HG02884 (cell line): Measurements from ENCODE around the gene LYRM2.

Experiments used
- ATAC-seq: cut with Tn5 transposase; IDR thresholded peaks from one replicate; pipeline ENCODE4 v1.9.1; 2021; ENCODE audit warnings: mild to moderate bottlenecking, moderate library complexity; ENCODE audit not compliant: unreplicated experiment

LYRM2 gene

GRCh38 chr6:89562093-89562973, 76.2 kb downstream of the LYRM2 start:
- no peak for ATAC-seq

GRCh38 chr6:89559487-89559886, 79.1 kb downstream of the LYRM2 start:
- no peak for ATAC-seq

GRCh38 chr6:89555806-89556205, 82.7 kb downstream of the LYRM2 start:
- no peak for ATAC-seq

- no peak for ATAC-seq
These were observed 83.5 kb downstream of the LYRM2 start for GRCh38 chr6:89555031-89555430.

- ATAC-seq = no peak
These were observed 84.4 kb downstream of the LYRM2 start for GRCh38 chr6:89554106-89554505.

GRCh38 chr6:89553431-89553830, 85.1 kb downstream of the LYRM2 start:
- no peak for ATAC-seq

GRCh38 chr6:89547281-89547680, 91.3 kb downstream of the LYRM2 start:
- ATAC-seq = no peak

- no peak for ATAC-seq
These were observed 95.7 kb downstream of the LYRM2 start for GRCh38 chr6:89542866-89543265.

- no peak for ATAC-seq
These were observed 96.3 kb downstream of the LYRM2 start for GRCh38 chr6:89542081-89542857.

GRCh38 chr6:89539779-89540178, 98.8 kb downstream of the LYRM2 start:
- no peak for ATAC-seq

GRCh38 chr6:89536231-89536630, 102.3 kb downstream of the LYRM2 start:
- no peak for ATAC-seq

- ATAC-seq = no peak
These were observed 107.6 kb downstream of the LYRM2 start for GRCh38 chr6:89530982-89531381.

GRCh38 chr6:89528866-89529265, 109.7 kb downstream of the LYRM2 start:
- no peak for ATAC-seq

- ATAC-seq = no peak
These were observed 110.9 kb downstream of the LYRM2 start for GRCh38 chr6:89527634-89528033.

- no peak for ATAC-seq
These were observed 112.0 kb downstream of the LYRM2 start for GRCh38 chr6:89526563-89526869.

GRCh38 chr6:89525786-89526562, 112.6 kb downstream of the LYRM2 start:
- ATAC-seq = no peak

GRCh38 chr6:89522778-89523177, 115.8 kb downstream of the LYRM2 start:
- ATAC-seq = no peak

GRCh38 chr6:89520736-89521135, 117.8 kb downstream of the LYRM2 start:
- no peak for ATAC-seq

- ATAC-seq = no peak
These were observed 120.0 kb downstream of the LYRM2 start for GRCh38 chr6:89518352-89519055.
